HG03045 (cell line): ENCODE measurements around the gene TRIM75.
"Not testable (repeated sequence)": the region's sequence is repeated elsewhere in the genome, so short reads cannot be mapped to it uniquely, and the experiment has no call there.

Experiments
- ATAC-seq: cut with Tn5 transposase; IDR thresholded peaks from one replicate; pipeline ENCODE4 v1.9.1; 2021; ENCODE audit warnings: mild to moderate bottlenecking, moderate library complexity; ENCODE audit not compliant: unreplicated experiment

TRIM75 gene

GRCh38 chr4:165053645-165054044 is at the start of gene TRIM75:
TSS of gene TRIM75 (plus strand) at chr4:165053866. CDS start at chr4:165059148, 5,282 bp downstream.
- ATAC-seq = no peak

GRCh38 chr4:165005352-165005925 is 48.2 kb upstream of the TRIM75 start:
- ATAC-seq = no peak

- no peak for ATAC-seq
These were observed 47.2 kb upstream of the TRIM75 start for GRCh38 chr4:165006456-165006855.

- no peak for ATAC-seq
These were observed 46.8 kb upstream of the TRIM75 start for GRCh38 chr4:165006886-165007285.

GRCh38 chr4:165009493-165010227 is 44.0 kb upstream of the TRIM75 start:
- ATAC-seq = no peak

GRCh38 chr4:165010487-165010886 is 43.2 kb upstream of the TRIM75 start:
- no peak for ATAC-seq

GRCh38 chr4:165010991-165011390 is 42.7 kb upstream of the TRIM75 start:
- ATAC-seq = no peak

GRCh38 chr4:165011403-165011802 is 42.3 kb upstream of the TRIM75 start:
- ATAC-seq = no peak

GRCh38 chr4:165013691-165014090 is 40.0 kb upstream of the TRIM75 start:
- no peak for ATAC-seq

GRCh38 chr4:165016971-165017370 is 36.7 kb upstream of the TRIM75 start:
- no peak for ATAC-seq

GRCh38 chr4:165019995-165020394 is 33.7 kb upstream of the TRIM75 start:
- not testable (repeated sequence) for ATAC-seq

GRCh38 chr4:165025782-165026181 is 27.9 kb upstream of the TRIM75 start:
- ATAC-seq = not testable (repeated sequence)

- ATAC-seq = no peak
These were observed 25.8 kb upstream of the TRIM75 start for GRCh38 chr4:165027762-165028402.

GRCh38 chr4:165031436-165032211 is 22.0 kb upstream of the TRIM75 start, which contains the start of gene TRIM60:
TSS of gene TRIM60 (plus strand) at chr4:165031999. CDS start at chr4:165040073, 8,074 bp downstream.
- ATAC-seq = no peak

GRCh38 chr4:165048170-165048569 is 5.5 kb upstream of the TRIM75 start:
- ATAC-seq = no peak

GRCh38 chr4:165052627-165053026 is 1.0 kb upstream of the TRIM75 start:
- ATAC-seq = no peak

- no peak for ATAC-seq
These were observed 1.9 kb downstream of the TRIM75 start for GRCh38 chr4:165055601-165056000.

GRCh38 chr4:165058666-165059065 is 5.0 kb downstream of the TRIM75 start:
- no peak for ATAC-seq

GRCh38 chr4:165059386-165059785 is 5.7 kb downstream of the TRIM75 start:
- ATAC-seq = no peak

GRCh38 chr4:165060938-165061337 is 7.3 kb downstream of the TRIM75 start:
- no peak for ATAC-seq

- no peak for ATAC-seq
These were observed 16.9 kb downstream of the TRIM75 start for GRCh38 chr4:165070560-165070959.
